GM12878 (cell line): Measurements from ENCODE around the gene ANAPC4.

Experiments used
- CTCF ChIP-seq, 3 experiments: IDR thresholded peaks in 2 of 3; conservative IDR thresholded peaks in 1 of 3; 2 replicates each; pipeline ENCODE4 v1.5.1; 2011; ENCODE audit warnings: low read depth in 3 of 3, low read length in 3 of 3, mild to moderate bottlenecking in 3 of 3, control low read depth in 2 of 3, moderate library complexity in 2 of 3, inconsistent platforms in 1 of 3, mixed read lengths in 1 of 3; ENCODE audit not compliant: control insufficient read depth in 2 of 3, insufficient read depth in 1 of 3; ENCODE audit errors: extremely low read depth in 1 of 3
- RELA ChIP-seq: fragments of 450-650 bp; IDR thresholded peaks from 2 replicates; pipeline ENCODE4 v1.8.0; 2014; ENCODE audit warnings: borderline replicate concordance; ENCODE audit not compliant: partially characterized antibody
- ZNF24 ChIP-seq: fragments of 450-650 bp; IDR thresholded peaks from 2 replicates; pipeline ENCODE4 v1.6.1; 2017; ENCODE audit warnings: antibody characterized with exemption, mild to moderate bottlenecking

- TF ChIP-seq RELA: no peak
- TF ChIP-seq ZNF24: no peak
- no peak for TF ChIP-seq CTCF (IDR thresholded peaks at IDR 0.05 in 2 of 3, conservative IDR thresholded peaks at IDR 0.05 in 1 of 3; ENCODE audit: control insufficient read depth in 2 of 3, extremely low read depth in 1 of 3, insufficient read depth in 1 of 3, low read depth in 3 of 3, low read length in 3 of 3)
Observed at GRCh38 chr4:25377572-25378436, 741 bp downstream of the ANAPC4 start.
